SW 1271 (cell line): ENCODE results near the gene CLHC1.
"Not testable (repeated sequence)": the region's sequence is repeated elsewhere in the genome, so short reads cannot be mapped to it uniquely, and the experiment has no call there.

Experiments
- DNase-seq, 2 experiments: peaks; one replicate each; lab custom pipeline; 2025; lab: John Stamatoyannopoulos, UW

Gene CLHC1

DNA sequence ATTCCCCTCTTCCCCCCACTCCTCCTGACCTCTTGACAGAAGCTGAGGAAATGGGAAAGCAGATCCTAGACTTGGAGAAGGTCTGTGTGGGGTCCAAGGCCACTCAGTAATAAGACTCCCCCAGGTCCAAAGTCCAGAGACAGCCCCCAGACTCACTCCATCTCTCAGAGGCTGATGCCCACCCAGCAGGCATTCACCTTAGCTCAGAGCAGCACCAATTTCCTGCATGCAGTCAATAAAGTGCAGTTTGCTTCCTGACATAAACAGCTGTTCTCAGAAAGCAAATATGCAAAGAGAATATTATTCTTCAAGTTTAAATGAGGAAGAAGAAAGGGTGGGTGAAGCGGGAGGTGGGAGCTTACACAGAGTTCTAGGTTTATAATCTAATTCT is 97.8 kb downstream of the CLHC1 start:
- DNase-seq: no peak

GRCh38 chr2:55133467-55134315 is 98.4 kb downstream of the CLHC1 start:
- DNase-seq: no peak

DNA sequence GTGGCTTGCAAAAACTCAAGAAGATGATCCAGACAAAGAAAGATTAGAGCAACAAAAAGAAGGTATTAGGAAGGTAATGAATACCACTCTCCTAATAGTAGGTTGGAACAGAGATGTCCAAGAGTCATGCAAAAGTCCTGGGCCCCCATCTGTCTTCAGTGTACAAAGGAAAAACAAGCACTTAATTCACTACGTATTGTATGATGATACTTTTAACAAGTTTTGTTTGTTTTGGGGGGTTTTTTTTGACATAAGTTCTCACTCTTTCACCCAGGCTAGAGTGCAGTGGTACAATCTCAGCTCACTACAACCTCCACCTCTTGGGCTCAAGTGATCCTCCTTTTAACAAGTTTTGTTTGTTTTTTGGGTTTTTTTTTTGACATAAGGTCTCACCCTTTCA is 101.2 kb downstream of the CLHC1 start:
- DNase-seq: no peak

DNA sequence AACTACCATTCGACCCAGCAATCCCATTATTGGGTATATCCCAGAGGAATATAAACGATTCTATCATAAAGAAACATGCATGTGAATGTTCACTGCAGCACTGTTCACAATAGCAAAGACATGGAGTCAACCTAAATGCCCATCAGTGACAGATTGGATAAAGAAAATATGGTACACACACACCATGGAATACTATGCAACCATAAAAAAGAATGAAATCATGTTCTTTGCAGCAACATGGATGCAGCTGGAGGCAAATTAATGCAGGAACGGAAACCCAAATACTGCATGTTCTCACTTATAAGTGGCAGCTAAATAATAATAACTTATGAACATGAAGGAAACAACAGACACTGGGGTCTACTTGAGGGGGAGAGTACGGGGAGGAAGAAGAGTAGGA is 105.5 kb downstream of the CLHC1 start:
- not testable (repeated sequence) for DNase-seq
